Omental fat pad (tissue), 4 donors: ENCODE results near the gene GINS1. TPM values are rescaled to one million over a fixed set of nuclear protein-coding genes. Genes with fewer than 3 reads are reported as not detected.

Experiments used
- ATAC-seq: fragments of 150-250 bp; one replicate; pipeline ENCODE4 v1.9.1; 2016; ENCODE audit warnings: mild to moderate bottlenecking, moderate library complexity; ENCODE audit not compliant: low FRiP score
- DNase-seq: peaks from one replicate; pipeline ENCODE4 v3.0.0-alpha.2; 2019; ENCODE audit warnings: low spot score
- total RNA-seq, 4 donors: library from RNA; depleted of rRNA; stranded (reverse); fragments of >200 nt; gene quantifications; one replicate each; pipeline ENCODE4 v1.1.0, GENCODE V29; 2016
- TF ChIP-seq, protein P1 (sequence below), 3 donors: fragments of 450-650 bp; IDR thresholded peaks; one replicate each; pipeline ENCODE4 v1.5.1; 2016 to 2017; ENCODE audit warnings: antibody characterized with exemption in 3 of 3, mild to moderate bottlenecking in 3 of 3, moderate library complexity in 2 of 3

The GINS1 gene
- total RNA-seq, 4 donors from 2014 or later = 0.13 to 1.1 (median 0.58) TPM

DNA sequence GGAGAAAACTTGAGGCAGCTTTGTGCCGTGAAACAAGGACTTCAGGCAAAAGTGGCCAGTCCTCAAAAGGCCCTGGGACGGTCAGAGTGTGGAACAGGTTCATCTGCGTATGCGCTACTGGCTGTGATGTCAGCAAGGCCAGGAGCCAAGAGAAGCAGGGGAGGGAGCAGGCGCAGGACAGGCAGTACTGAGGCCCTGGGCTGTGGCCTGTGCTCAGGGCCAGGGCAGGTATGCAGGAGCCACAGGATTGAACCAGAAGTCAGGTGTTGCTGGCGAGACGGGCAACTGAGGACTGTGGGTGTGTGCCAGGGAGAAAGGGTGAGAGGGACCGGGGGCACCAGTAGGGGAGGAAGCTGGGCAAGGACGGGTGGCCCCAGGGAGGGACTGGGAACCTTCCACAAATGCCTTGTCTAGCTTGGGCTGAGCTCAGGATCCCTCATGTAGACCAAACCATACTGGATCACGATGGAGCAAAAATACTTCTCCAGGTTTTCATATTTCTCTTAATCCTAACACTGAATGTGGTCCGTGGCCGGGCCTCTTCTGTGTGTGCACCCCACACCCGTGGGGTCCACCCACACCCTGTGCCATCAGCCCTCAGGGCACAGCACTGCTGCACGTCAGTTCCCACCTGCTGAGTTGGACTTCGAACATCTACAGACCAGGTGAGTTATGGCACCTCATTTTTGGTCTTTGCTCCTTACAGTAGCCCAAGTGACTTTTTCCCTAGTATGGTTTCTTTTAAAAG lies 46.9 kb downstream of the GINS1 start:
- TF ChIP-seq, protein P1, sequence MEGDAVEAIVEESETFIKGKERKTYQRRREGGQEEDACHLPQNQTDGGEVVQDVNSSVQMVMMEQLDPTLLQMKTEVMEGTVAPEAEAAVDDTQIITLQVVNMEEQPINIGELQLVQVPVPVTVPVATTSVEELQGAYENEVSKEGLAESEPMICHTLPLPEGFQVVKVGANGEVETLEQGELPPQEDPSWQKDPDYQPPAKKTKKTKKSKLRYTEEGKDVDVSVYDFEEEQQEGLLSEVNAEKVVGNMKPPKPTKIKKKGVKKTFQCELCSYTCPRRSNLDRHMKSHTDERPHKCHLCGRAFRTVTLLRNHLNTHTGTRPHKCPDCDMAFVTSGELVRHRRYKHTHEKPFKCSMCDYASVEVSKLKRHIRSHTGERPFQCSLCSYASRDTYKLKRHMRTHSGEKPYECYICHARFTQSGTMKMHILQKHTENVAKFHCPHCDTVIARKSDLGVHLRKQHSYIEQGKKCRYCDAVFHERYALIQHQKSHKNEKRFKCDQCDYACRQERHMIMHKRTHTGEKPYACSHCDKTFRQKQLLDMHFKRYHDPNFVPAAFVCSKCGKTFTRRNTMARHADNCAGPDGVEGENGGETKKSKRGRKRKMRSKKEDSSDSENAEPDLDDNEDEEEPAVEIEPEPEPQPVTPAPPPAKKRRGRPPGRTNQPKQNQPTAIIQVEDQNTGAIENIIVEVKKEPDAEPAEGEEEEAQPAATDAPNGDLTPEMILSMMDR (IDR thresholded peaks at IDR 0.05) = no peak
- no peak for DNase-seq
- no peak for ATAC-seq

DNA sequence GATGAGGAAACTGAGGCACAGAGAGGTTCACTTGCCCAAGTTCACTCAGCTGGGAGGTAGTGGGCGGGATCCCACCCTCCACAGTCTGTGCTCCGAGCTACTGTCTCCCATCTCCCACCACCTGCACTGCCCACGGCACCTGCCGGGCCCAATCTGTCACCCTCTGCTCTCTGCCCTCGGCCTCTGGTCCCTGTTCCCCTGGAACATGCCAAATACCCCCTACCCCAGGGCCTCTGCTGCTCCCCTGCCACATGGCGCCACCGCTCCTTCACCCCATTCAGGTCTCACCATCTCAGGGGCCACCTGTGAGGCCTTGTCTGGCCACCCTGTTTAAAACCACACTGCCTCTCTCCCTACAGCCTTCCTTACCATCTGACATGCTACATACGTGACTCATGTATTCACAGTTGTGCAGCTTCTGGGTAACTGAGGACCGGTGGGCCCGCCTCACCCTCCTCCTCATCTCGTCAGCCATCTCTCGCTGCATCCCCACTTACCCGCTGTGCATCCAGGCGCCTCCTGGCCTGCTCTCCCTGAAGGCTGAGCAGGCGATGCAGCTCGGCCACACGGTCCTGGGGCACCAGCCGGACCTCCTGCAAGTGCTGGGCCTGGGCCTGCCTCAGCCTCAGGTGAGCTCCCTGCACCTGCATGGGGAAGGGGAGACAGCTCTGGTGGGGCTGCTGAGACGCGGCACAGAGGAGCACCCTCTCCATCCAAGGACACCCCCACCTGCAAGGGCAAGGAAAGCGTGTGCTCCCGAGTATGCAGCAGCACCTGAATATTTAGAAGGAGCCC lies 50.6 kb downstream of the GINS1 start:
- DNase-seq (no peak), ATAC-seq (no peak)
- TF ChIP-seq, protein P1 (IDR thresholded peaks at IDR 0.05) = no peak

DNA sequence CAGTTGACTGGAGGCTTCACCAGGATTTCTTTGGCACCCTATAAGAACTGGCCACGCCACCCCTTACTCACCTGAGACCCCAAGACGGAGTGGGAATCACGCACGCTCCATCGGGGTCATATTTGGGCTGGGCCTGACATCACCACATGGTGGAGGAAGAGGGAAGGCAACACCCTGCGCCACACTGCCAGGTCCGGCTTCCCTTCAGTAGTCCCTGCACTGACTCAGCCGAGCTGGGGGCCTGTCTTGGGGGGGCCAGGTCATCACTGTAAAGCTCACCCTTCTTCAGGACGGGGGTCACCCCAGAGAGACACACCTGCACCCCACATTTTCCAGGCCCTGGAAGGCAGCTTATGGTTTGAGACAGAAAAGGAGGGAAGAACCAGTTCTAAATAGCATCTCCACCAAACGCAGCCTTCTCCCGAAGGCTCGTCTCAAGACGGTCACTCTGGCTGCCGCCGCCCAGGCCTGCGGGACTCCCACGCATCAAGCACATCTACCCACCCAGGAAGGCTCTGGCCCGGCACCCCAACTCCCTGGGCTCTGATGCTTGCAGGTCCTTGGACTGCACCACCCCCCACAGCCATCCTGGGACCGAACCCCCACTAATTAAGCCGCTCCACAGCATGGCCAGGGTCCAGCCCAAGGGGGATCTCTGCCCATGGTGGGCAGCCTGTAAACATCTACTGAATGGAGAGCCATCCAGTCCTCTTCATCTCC lies 51.8 kb downstream of the GINS1 start:
- TF ChIP-seq, protein P1 (IDR thresholded peaks at IDR 0.05) = no peak
- DNase-seq (no peak), ATAC-seq (no peak)

DNA sequence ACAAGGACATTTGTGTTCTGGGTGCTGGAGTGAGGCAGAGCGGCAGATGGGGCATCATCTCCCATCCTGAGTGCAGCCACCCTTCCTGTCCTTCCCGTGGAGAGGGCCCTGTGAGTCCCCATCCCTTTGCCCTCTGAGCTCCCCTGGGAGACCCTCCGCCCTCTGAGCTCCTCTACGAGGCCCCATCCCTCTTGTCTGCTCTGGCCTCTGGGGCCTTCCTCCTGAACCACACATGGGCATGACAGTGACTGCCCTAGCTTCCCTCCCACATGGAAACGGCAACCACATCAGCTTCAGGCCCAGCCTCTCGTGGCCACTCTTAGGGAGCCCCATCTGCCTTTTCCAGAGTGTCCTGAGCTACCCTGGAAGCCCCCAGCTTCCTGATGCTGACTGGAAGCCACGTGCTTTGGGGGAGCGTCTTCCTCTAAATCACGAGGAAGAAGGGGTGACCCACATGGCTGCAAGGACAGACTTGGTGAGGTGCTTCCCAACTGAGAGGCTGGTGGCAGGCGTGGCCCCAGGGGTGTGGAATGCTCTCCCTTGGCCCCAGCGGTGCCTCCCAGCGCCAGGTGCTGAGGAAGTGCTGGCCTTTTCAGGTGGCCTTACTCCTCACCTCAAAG lies 52.6 kb downstream of the GINS1 start:
- TF ChIP-seq, protein P1 (IDR thresholded peaks at IDR 0.05) = no peak
- ATAC-seq = no peak
- no peak for DNase-seq

DNA sequence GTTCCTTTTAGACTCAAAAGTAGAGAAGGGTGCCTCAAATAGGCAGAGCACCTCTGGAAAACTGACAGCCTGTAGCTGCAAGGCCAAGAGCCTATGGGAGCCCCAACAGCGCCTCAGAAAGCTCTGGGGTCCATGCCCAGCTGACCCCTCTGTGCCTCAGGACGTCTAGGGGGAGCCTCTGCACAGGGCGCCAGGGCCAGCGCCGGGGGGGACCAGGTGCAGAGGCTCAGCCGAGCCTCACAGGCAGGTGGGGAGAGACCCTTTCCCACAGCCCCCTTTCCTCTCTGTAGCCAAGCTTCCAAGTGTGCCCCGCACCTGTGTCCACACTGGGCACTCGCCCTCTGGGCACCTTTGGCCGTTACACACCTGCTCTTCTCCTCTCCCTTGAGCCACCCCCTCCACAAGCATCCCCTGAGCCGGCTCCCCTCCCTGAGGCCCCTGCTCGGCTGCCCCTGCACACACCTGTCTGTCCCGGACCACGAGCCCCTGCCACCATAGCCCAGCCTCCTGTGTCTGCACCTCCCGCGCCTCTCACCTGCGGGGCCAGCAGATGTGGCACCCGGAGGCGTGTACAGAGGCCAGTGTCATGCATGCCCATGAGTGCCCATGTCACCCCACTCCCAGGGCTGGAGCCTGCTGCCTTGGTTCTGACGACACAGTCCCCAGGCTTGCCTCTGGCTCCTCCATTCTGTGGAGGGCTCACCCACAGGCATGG lies 53.2 kb downstream of the GINS1 start:
- TF ChIP-seq, protein P1 (IDR thresholded peaks at IDR 0.05) = no peak
- ATAC-seq = no peak
- DNase-seq = no peak

- TF ChIP-seq, protein P1 (IDR thresholded peaks at IDR 0.05) = no peak
- no peak for DNase-seq
- no peak for ATAC-seq
Observed at GRCh38 chr20:25461281-25461650, 53.8 kb downstream of the GINS1 start.
